OCI-LY7 (cell line): ENCODE data around the gene ARFGEF2. TPM values are rescaled to one million over a fixed set of nuclear protein-coding genes. Genes with fewer than 3 reads are reported as not detected.

ENCODE experiments used
- BruUV-seq: library from RNA; stranded (reverse); fragments of 400-500 nt; replicated peaks from 2 replicates; lab custom pipeline; 2021; lab: Mats Ljungman, UMichigan
- CTCF ChIA-PET: fragments of 300-600 bp; sonication (Branson Sonifier 250); formaldehyde crosslinking; loops from one replicate; lab custom pipeline; 2022; ENCODE audit warnings: antibody characterized with exemption; ENCODE audit not compliant: unreplicated experiment; lab: Charles Lee
- POLR2A ChIA-PET: fragments of 300-600 bp; sonication (Branson Sonifier 250); formaldehyde crosslinking; loops from one replicate; lab custom pipeline; 2022; ENCODE audit warnings: antibody characterized with exemption; lab: Charles Lee
- DNase-seq: peaks from one replicate; pipeline ENCODE4 v3.0.0-alpha.2; 2015; ENCODE audit warnings: low spot score
- H2AFZ ChIP-seq: fragments of 200-600 bp; sonication (generic), shearing (Covaris generic); 2 replicates; pipeline ENCODE4 v1.6.1; 2014; ENCODE audit warnings: mild to moderate bottlenecking, antibody characterized with exemption, low read length, moderate library complexity
- H3K27ac ChIP-seq: fragments of 200-600 bp; sonication (generic); 2 replicates; pipeline ENCODE4 v1.5.1; 2014; ENCODE audit warnings: mixed run types, low read depth, mild to moderate bottlenecking, moderate library complexity, low read length, inconsistent platforms; ENCODE audit not compliant: poor library complexity, severe bottlenecking
- H3K36me3 ChIP-seq: fragments of 200-600 bp; sonication (generic); 2 replicates; pipeline ENCODE4 v1.6.1; 2014; ENCODE audit warnings: mild to moderate bottlenecking, antibody characterized with exemption, low read length, moderate library complexity, mixed read lengths; ENCODE audit not compliant: insufficient read depth
- H3K4me1 ChIP-seq: fragments of 200-600 bp; sonication (generic); 2 replicates; pipeline ENCODE4 v1.5.1; 2014; ENCODE audit warnings: mild to moderate bottlenecking, low read length; ENCODE audit not compliant: insufficient read depth, poor library complexity, severe bottlenecking
- H3K4me2 ChIP-seq: fragments of 200-600 bp; sonication (generic); 2 replicates; pipeline ENCODE4 v1.6.1; 2014; ENCODE audit warnings: mild to moderate bottlenecking, low read length
- H3K4me3 ChIP-seq: fragments of 200-600 bp; sonication (generic); 2 replicates; pipeline ENCODE4 v1.5.1; 2014; ENCODE audit warnings: mild to moderate bottlenecking, low read depth, low read length; ENCODE audit not compliant: poor library complexity, severe bottlenecking
- H3K79me2 ChIP-seq: fragments of 200-600 bp; sonication (generic); 2 replicates; pipeline ENCODE4 v1.6.1; 2016; ENCODE audit warnings: low read depth, mild to moderate bottlenecking, low read length, moderate library complexity, mixed read lengths; ENCODE audit not compliant: insufficient read depth
- H3K9me2 ChIP-seq: fragments of 200-600 bp; sonication (generic); 2 replicates; pipeline ENCODE4 v1.6.1; 2016; ENCODE audit warnings: mild to moderate bottlenecking, low read length, mixed read lengths; ENCODE audit not compliant: insufficient read depth
- H3K9me3 ChIP-seq: fragments of 200-600 bp; sonication (generic); 2 replicates; pipeline ENCODE4 v1.6.1; 2014; ENCODE audit warnings: mild to moderate bottlenecking, mixed run types, low read length, mixed read lengths
- H4K20me1 ChIP-seq: fragments of 200-600 bp; sonication (generic); 2 replicates; pipeline ENCODE4 v1.6.1; 2014; ENCODE audit warnings: mild to moderate bottlenecking, antibody characterized with exemption, low read length, moderate library complexity, mixed read lengths; ENCODE audit not compliant: insufficient read depth
- EZH2phosphoT487 ChIP-seq: fragments of 200-600 bp; sonication (generic); IDR thresholded peaks from 2 replicates; pipeline ENCODE4 v1.6.1; 2018; ENCODE audit warnings: low read depth, borderline replicate concordance, mild to moderate bottlenecking, mixed run types, antibody characterized with exemption, low read length, moderate library complexity, mixed read lengths
- intact Hi-C: fragments of 100-400 bp; cut with micrococcal nuclease; formaldehyde crosslinking; loops from one replicate; pipeline ENCODE4 v1.10.0; 2022; ENCODE audit not compliant: unreplicated experiment
- total RNA-seq, 2 experiments: library from RNA; depleted of rRNA in 1 of 2; stranded (reverse); fragments of >200 nt in 1 of 2; shearing (Covaris generic) in 1 of 2; gene quantifications; 2 replicates each; pipeline ENCODE4 v1.2.3, GENCODE V29; 2014 to 2022
- TF ChIP-seq, protein P1 (sequence below): fragments of 200-600 bp; sonication (generic); conservative IDR thresholded peaks from 2 replicates; pipeline ENCODE4 v1.5.1; 2014; ENCODE audit warnings: mild to moderate bottlenecking, antibody characterized with exemption, low read length, moderate library complexity, mixed read lengths

The ARFGEF2 gene
- total RNA-seq, 2 experiments from 2014 or later: 23.4 to 42.1 TPM

DNA sequence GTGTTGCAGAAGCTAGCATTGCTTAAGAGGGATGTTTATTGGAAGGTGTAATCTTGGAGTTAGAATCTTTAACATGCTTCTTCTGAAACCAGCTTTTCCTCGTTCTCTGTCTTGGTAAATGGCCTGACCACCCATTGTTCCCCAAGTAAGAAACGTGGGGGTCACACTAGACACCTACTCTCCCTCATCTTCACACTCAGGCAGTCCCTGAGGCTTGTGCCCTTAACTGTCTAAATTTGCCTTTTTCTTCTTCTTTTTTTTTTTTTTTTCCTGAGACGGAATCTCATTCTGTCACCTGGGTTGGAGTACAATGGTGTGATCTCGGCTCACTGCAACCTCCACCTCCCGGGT lies 16.2 kb upstream of the ARFGEF2 start:
- BruUV-seq: no TSS peak
- ChIA-PET POLR2A (interaction anchor here (0.6 to 0.7 kb wide), 2 partner anchors 9 to 77 kb away, joined by 3 to 7 read pairs; partner anchors contain the start of gene PREX1), CTCF (no interaction called here)
- H3K79me2 ChIP-seq: no peaks in the 10 kb centered on the region
- intact Hi-C loops: loop anchor here (1.0 to 10.0 kb wide), 4 partner anchors 78 to 270 kb away; partner anchors contain the start of gene PREX1
- H3K9me2 ChIP-seq: no peaks in the 10 kb centered on the region
- H2AFZ ChIP-seq: no peak overlapping the region
- no peak overlapping the region for H3K27ac ChIP-seq
- H3K9me3 ChIP-seq: no peaks in the 10 kb centered on the region
- no peak for DNase-seq
- H3K36me3 ChIP-seq: no peaks in the 10 kb centered on the region
- H3K4me3 ChIP-seq: no peak overlapping the region
- peaks cover 9% of the 10 kb centered on the region for H3K4me1 ChIP-seq
- H3K4me2 ChIP-seq: no peak overlapping the region
- TF ChIP-seq EZH2phosphoT487: no peak
- TF ChIP-seq, protein P1, sequence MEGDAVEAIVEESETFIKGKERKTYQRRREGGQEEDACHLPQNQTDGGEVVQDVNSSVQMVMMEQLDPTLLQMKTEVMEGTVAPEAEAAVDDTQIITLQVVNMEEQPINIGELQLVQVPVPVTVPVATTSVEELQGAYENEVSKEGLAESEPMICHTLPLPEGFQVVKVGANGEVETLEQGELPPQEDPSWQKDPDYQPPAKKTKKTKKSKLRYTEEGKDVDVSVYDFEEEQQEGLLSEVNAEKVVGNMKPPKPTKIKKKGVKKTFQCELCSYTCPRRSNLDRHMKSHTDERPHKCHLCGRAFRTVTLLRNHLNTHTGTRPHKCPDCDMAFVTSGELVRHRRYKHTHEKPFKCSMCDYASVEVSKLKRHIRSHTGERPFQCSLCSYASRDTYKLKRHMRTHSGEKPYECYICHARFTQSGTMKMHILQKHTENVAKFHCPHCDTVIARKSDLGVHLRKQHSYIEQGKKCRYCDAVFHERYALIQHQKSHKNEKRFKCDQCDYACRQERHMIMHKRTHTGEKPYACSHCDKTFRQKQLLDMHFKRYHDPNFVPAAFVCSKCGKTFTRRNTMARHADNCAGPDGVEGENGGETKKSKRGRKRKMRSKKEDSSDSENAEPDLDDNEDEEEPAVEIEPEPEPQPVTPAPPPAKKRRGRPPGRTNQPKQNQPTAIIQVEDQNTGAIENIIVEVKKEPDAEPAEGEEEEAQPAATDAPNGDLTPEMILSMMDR: 0 out of 2 replicates have a peak, but pooled peaks have one; percentile 34
- H4K20me1 ChIP-seq: no peaks in the 10 kb centered on the region

DNA sequence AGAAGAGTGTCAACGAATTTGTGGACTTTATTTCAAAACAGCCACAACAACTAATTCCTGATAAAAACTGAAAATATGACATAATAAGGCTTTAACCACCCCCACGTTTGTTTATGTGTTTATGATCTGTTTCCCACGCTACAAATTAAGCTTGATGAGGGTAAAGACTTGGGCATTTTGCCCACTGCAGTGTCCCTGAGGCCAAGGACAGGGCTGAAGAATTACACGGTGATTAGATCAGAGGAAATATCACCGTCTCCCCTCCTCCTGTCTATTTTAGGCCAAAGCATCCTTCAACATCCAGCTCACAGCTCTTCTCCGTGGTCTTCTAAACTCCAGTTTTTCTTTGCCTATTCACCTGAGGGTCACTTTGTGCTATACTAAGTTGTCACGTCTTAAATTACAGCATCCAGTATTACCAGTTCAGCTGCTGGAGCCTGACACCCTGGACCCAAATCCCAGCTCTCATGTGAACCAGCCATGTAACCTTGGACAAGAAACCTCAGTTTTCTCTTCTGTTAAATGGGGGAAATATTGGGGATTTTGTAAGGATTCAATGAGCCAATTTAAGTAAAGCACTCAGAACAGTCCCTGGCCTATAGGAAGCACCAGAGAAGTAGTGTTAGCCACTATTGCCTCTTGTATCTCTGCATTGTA lies 15.2 kb upstream of the ARFGEF2 start:
- ChIA-PET CTCF (interaction anchor here (0.8 to 1.0 kb wide), 2 partner anchors 249 to 286 kb away, joined by 3 to 4 read pairs; no protein-coding TSS in a partner anchor), POLR2A (interaction anchor here (0.6 to 1.0 kb wide), 2 partner anchors 16 to 1157 kb away, joined by 3 to 5 read pairs; no protein-coding TSS in a partner anchor)
- Histone ChIP-seq H3K9me2 (no peaks in the 10 kb centered on the region), H3K27ac (no peak overlapping the region), H3K79me2 (no peaks in the 10 kb centered on the region), H3K4me1 (peaks cover 11% of the 10 kb centered on the region), H3K9me3 (no peaks in the 10 kb centered on the region), H4K20me1 (no peaks in the 10 kb centered on the region), H3K36me3 (no peaks in the 10 kb centered on the region), H3K4me3 (no peak overlapping the region), H2AFZ (no peak overlapping the region), H3K4me2 (no peak overlapping the region)
- no TSS peak for BruUV-seq
- no peak for DNase-seq
- TF ChIP-seq, protein P1: no peak
- TF ChIP-seq EZH2phosphoT487: no peak
- intact Hi-C loops: loop anchor here (10.0 kb wide), 1 partner anchor 182 kb away; no protein-coding TSS in a partner anchor
